Measurements from ENCODE around the gene GET3.
"Not testable (repeated sequence)": the region's sequence is repeated elsewhere in the genome, so short reads cannot be mapped to it uniquely, and the experiment has no call there.

The GET3 gene

GRCh38 chr19:12736995-12737834, at the start of gene GET3:
GET3 (plus strand) TSS chr19:12737497; CDS start chr19:12737506, 9 bp downstream.
- DNase-seq, result peak; percentile 90

- no peak for DNase-seq
These were observed 48.3 kb upstream of the GET3 start for GRCh38 chr19:12689012-12689411.

- DNase-seq, result no peak
These were observed 47.6 kb upstream of the GET3 start for GRCh38 chr19:12689581-12690216.

- no peak for DNase-seq
These were observed 44.3 kb upstream of the GET3 start for GRCh38 chr19:12692960-12693359.

GRCh38 chr19:12694641-12695040, 42.7 kb upstream of the GET3 start:
- DNase-seq, result no peak

GRCh38 chr19:12695096-12695495, 42.2 kb upstream of the GET3 start:
- DNase-seq, result no peak

- no peak for DNase-seq
These were observed 41.8 kb upstream of the GET3 start for GRCh38 chr19:12695514-12695913.

- no peak for DNase-seq
These were observed 41.3 kb upstream of the GET3 start for GRCh38 chr19:12695997-12696365.

GRCh38 chr19:12696366-12697335, 40.6 kb upstream of the GET3 start, which contains the start of gene FBXW9:
FBXW9 (minus strand) TSS chr19:12696631; CDS start chr19:12696581, 50 bp downstream.
- peak; percentile 99 for DNase-seq

- DNase-seq, result not testable (repeated sequence)
These were observed 39.9 kb upstream of the GET3 start for GRCh38 chr19:12697425-12697824.

- DNase-seq, result no peak
These were observed 39.2 kb upstream of the GET3 start for GRCh38 chr19:12698138-12698537.

- no peak for DNase-seq
These were observed 35.6 kb upstream of the GET3 start for GRCh38 chr19:12701596-12702282.

- no peak for DNase-seq
These were observed 34.3 kb upstream of the GET3 start for GRCh38 chr19:12703046-12703445.

GRCh38 chr19:12705169-12705568, 32.1 kb upstream of the GET3 start:
- DNase-seq, result no peak

GRCh38 chr19:12705654-12706331, 31.5 kb upstream of the GET3 start:
- DNase-seq, result no peak

- DNase-seq, result no peak
These were observed 31.0 kb upstream of the GET3 start for GRCh38 chr19:12706332-12706718.

- no peak for DNase-seq
These were observed 28.7 kb upstream of the GET3 start for GRCh38 chr19:12708641-12709040.

- no peak for DNase-seq
These were observed 26.1 kb upstream of the GET3 start for GRCh38 chr19:12711187-12711586.

- not testable (repeated sequence) for DNase-seq
These were observed 25.2 kb upstream of the GET3 start for GRCh38 chr19:12712077-12712476.

- not testable (repeated sequence) for DNase-seq
These were observed 24.0 kb upstream of the GET3 start for GRCh38 chr19:12713304-12713703.

GRCh38 chr19:12715102-12715501, 22.2 kb upstream of the GET3 start:
- no peak for DNase-seq

- DNase-seq, result no peak
These were observed 21.4 kb upstream of the GET3 start for GRCh38 chr19:12715929-12716328.

Data from right forelimb (tissue), 1 donor.